IPS-20b (cell line): ENCODE data around the gene SGSM2.

Experiments
- H3K27ac ChIP-seq: one replicate; pipeline ENCODE4 v1.5.1; 2013; ENCODE audit warnings: low read length
- H3K27me3 ChIP-seq: 2 replicates; pipeline ENCODE4 v1.6.1; 2013; ENCODE audit warnings: mild to moderate bottlenecking, low read length, inconsistent platforms; ENCODE audit not compliant: insufficient read depth
- H3K36me3 ChIP-seq: 2 replicates; pipeline ENCODE4 v1.6.1; 2013; ENCODE audit warnings: low read depth, mild to moderate bottlenecking, inconsistent platforms, low read length, moderate library complexity; ENCODE audit not compliant: insufficient read depth
- H3K4me1 ChIP-seq: 2 replicates; pipeline ENCODE4 v1.6.1; 2013; ENCODE audit warnings: mild to moderate bottlenecking, control low read depth, inconsistent platforms, low read length, moderate library complexity; ENCODE audit not compliant: insufficient read depth
- H3K4me3 ChIP-seq: 2 replicates; pipeline ENCODE4 v1.5.1; 2013; ENCODE audit warnings: mild to moderate bottlenecking, low read length, inconsistent platforms
- H3K9ac ChIP-seq: 2 replicates; pipeline ENCODE4 v1.6.1; 2013; ENCODE audit warnings: low read depth, mild to moderate bottlenecking, inconsistent platforms, low read length, moderate library complexity
- H3K9me3 ChIP-seq: 2 replicates; pipeline ENCODE4 v1.6.1; 2013; ENCODE audit warnings: mild to moderate bottlenecking, low read depth, low read length, inconsistent platforms; ENCODE audit not compliant: insufficient read depth

The SGSM2 gene

DNA sequence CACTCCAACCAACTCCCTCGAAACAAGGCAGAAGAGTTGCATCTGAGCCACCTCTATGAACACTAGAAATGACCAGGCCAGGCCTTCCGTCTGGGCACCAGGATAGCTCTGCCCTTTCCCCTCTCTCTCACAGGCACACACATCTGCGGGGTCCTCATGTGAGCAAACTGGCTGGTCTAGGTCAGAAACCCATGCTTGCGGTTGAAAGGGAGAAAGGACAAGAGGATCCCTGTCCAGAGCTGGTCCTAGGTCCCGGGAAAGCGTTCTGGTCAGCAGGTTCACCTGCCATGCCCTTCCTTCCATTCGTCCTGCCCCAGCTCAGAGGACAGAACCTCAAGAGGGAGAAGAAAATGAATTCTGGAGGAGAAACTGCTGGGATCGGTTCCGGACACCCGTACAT, 60.9 kb downstream of the SGSM2 start:
- H3K27ac ChIP-seq, result peak overlapping the region; percentile 60
- H3K36me3 ChIP-seq, result no peaks in the 10 kb centered on the region
- H3K4me1 ChIP-seq, result peaks cover 27% of the 10 kb centered on the region
- H3K27me3 ChIP-seq, result peaks cover 7% of the 10 kb centered on the region; the same call in 1 of the 2 replicates
- no peaks in the 10 kb centered on the region for H3K9me3 ChIP-seq
- peak overlapping the region; percentile 96 for H3K9ac ChIP-seq
- peak overlapping the region; percentile 88 for H3K4me3 ChIP-seq

DNA sequence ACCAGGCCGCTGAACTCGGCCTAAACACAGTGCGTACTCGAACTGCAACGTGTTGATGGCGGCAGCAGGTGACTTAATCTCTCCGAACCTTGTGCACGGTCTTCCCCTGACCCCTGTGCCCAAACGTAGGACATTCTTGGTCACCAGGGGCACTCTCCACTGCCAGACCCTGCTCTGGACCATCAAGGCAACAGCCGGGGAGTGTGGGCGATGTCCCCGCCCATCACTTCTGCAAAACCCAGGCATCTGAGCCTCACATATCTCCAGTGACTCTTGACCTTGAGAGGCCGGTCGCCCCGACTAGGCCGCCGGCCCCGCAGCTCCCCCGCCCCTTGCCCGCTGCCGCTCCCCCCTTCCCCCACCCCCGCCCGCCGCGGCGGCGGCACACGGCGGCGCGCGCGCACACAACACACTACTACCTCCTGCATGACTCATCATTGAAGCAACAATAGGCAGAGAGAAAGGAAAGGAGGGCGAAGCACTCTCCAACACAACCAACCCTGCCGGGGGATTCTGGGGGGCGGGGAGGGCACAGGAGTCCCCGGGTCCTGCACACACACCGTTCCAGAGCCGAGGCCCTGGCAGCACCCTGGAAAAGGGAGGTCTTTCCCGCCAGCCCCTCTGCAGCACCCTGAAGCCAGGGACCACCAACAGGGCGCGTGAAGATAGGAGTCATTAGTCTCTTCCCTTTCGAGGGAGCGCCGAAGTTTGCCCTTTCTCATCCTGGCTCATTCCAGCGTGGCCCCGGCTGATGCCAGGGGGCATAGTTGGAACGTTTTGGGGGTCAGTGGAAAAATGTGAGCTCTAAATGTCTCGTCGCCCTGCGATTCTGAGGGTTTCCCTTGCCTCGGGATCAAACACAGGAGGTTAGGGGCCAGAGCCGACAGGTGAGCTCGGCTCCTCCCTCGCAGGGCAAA, 61.6 kb downstream of the SGSM2 start:
- Histone ChIP-seq H3K9ac (peak overlapping the region; percentile 96), H3K27me3 (peaks cover 8% of the 10 kb centered on the region; the same call in 1 of the 2 replicates), H3K27ac (peak overlapping the region; percentile 94), H3K4me1 (peaks cover 27% of the 10 kb centered on the region), H3K9me3 (no peaks in the 10 kb centered on the region), H3K36me3 (no peaks in the 10 kb centered on the region), H3K4me3 (peak overlapping the region; percentile 88)

DNA sequence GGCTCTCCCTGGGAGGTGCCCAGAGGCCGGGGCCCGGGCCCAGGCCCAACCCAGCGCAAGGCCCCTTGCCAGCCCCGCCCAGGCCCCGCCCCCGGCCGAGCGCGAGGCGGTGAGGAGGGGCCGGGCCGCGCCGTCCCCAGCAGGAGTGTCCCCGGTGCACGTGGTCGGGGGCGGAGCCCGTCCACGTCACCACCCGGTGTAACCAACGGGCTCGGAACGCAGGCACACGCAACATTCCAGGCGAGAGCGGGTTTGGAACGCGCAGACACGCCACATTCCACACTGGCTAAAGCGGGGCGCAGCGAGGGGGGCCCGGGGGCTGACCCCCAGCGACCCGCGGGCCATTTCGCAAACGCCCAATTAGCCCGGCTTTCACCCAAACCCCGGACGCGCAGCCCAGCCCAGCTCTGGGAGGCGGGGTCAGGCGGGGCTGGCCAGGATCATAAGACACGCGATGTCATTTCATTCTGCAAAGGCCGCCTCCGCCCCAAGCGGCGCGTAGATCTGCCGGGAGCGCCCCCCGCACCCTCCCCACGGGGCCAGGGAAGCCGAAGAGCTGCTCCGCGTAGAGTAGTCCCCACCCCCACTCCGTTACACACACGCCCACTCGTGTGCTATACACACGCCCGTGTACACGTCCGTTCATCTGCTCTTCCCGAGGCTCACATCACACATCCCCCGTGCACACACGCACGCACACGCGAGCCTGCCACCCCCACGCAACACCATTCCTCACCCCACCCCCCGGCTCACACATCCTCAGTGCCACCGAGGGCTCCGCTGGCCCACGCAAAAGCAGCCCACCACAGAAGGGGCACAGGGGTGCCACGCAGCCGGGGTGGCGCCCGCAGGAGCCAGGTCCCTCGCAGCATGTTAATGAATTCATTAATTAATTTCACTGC, 62.5 kb downstream of the SGSM2 start:
- peaks cover 27% of the 10 kb centered on the region for H3K4me1 ChIP-seq
- peaks cover 8% of the 10 kb centered on the region; the same call in 1 of the 2 replicates for H3K27me3 ChIP-seq
- H3K9ac ChIP-seq, result peak overlapping the region; percentile 96
- peak overlapping the region; percentile 94 for H3K27ac ChIP-seq
- peak overlapping the region; percentile 88 for H3K4me3 ChIP-seq
- H3K36me3 ChIP-seq, result no peaks in the 10 kb centered on the region
- no peaks in the 10 kb centered on the region for H3K9me3 ChIP-seq

DNA sequence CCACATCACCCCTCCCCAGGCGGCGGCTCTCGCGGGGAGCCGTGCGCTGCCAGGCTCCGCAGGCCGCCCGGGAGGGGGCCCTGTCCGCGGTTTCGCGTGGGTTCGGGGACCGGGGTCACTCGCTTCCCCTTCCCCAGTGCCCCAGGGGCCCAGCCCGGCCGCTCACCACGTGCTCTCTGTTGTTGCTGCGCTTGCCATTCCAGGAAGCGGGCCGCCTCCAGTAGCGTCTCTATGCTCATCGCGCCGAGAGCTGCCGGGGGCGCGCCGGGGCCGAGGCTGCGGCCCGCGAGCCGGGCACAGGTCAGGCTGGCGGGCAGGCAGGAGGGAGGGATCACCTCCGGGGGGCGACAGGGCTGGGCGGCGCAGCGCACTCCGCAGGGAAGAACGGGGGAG, 63.2 kb downstream of the SGSM2 start:
- Histone ChIP-seq H3K27me3 (peaks cover 8% of the 10 kb centered on the region; the same call in 1 of the 2 replicates), H3K9me3 (no peaks in the 10 kb centered on the region), H3K27ac (no peak overlapping the region), H3K4me1 (peaks cover 27% of the 10 kb centered on the region), H3K4me3 (peak overlapping the region; percentile 88), H3K9ac (peak overlapping the region; percentile 86), H3K36me3 (0 out of 2 replicates have a peak, but pooled peaks cover 6% of the 10 kb centered on the region)

DNA sequence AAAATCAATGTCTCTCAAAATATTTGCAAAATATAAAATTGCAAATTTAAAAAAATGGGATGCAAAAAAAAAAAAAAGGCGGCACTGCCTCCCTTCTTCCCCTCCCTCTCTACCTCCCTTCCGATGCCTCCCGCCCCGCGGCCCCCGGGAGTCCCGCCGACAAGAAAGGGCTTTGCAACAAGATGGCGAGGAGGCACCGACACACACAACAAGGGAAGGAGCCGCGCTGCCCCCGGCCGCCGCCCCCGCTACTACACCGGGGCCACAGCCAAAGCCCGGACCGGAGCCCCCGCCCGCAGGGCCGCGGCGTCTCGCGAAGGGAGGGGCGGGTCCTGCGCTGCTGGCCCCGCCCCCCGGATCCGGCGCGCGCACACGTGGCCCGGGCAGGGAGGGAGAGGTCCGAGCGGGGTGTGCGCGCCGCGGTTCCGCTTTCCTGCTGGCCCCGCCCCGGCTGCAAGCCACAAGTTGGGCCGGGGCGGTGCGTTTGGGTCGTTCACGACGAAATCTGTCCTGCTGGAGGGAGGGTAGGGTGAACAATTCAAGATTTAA, 63.6 kb downstream of the SGSM2 start, which contains the start of gene MNT:
TSS of gene MNT (minus strand) at position 184 of the 549 bp plus-strand sequence. CDS start 348 bp downstream, outside the sequence.
- H3K9ac ChIP-seq, result peak within 1 kb of the TSS; percentile 93
- peak within 1 kb of the TSS; percentile 98 for H3K27ac ChIP-seq
- peaks cover 8% of the 10 kb centered on the region; the same call in 1 of the 2 replicates for H3K27me3 ChIP-seq
- no peaks in the 10 kb centered on the region for H3K9me3 ChIP-seq
- H3K36me3 ChIP-seq, result 0 out of 2 replicates have a peak, but pooled peaks cover 7% of the 10 kb centered on the region
- peak within 1 kb of the TSS; percentile 88 for H3K4me3 ChIP-seq
- H3K4me1 ChIP-seq, result peaks cover 24% of the 10 kb centered on the region

DNA sequence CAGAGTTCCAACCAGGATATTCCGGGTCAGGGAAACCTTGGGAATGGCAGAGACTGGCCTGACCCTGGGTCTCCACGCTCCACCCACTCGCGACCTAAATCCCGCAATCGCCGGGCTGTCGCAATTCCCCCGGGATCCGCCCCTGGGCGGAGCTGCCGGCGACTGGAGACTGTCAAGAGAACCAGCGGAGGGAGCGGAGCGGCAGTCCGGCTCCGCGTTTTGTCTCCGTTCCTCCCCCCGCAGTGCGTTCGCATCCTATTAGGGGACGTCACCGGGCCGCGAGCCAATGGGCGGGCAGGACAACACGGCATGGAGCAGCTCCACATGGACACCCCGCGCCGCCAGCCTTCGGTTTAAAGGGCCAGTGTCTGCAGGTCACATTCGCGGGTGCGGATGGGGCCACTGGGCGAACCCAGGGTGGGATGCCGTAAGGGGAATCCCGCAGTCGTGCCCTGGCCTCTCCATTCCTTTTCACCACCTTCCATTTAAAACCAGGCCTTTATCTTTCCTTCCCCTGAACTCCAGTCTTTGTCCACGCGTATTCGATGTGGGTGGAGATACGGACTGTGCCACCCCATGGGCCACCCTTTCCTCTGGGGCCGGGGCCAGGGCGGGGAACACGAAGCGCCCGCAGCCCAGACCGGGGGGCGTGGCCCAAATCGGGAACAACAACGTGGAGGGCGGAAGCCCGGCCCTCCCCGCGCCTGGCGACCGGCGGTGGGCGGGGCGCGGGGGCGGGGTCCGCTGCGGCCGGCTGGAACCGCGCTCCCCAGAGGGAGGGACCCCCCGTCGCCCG, 64.3 kb downstream of the SGSM2 start:
- peak overlapping the region; percentile 88 for H3K4me3 ChIP-seq
- peaks cover 18% of the 10 kb centered on the region for H3K4me1 ChIP-seq
- H3K27me3 ChIP-seq, result peaks cover 8% of the 10 kb centered on the region; the same call in 1 of the 2 replicates
- peak overlapping the region; percentile 93 for H3K9ac ChIP-seq
- H3K27ac ChIP-seq, result peak overlapping the region; percentile 98
- H3K9me3 ChIP-seq, result no peaks in the 10 kb centered on the region
- 0 out of 2 replicates have a peak, but pooled peaks cover 7% of the 10 kb centered on the region for H3K36me3 ChIP-seq

DNA sequence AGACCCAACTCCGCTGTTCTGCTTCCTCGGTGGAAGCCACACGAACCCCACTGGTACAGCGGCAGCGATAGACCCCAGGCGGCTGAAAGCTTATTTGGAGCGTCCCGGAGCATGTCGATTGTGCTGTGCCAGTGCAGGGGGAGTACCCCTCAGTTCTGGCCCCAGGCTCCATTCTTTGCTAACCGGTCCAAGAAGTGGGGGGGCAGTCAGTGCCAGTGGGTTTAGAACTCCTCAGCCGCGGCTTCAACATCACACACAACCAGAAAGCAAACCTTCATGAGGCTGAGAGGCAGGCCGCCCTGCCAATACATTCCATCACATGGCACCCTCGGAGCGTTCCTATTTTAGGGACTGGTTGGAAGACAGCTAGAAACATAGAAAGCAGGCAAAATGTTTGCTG, 65.2 kb downstream of the SGSM2 start:
- Histone ChIP-seq H3K9me3 (no peaks in the 10 kb centered on the region), H3K27me3 (peaks cover 8% of the 10 kb centered on the region; the same call in 1 of the 2 replicates), H3K9ac (peak overlapping the region; percentile 67; the same call in 1 of the 2 replicates), H3K27ac (no peak overlapping the region), H3K36me3 (0 out of 2 replicates have a peak, but pooled peaks cover 7% of the 10 kb centered on the region), H3K4me3 (peak overlapping the region; percentile 88), H3K4me1 (peaks cover 13% of the 10 kb centered on the region)

DNA sequence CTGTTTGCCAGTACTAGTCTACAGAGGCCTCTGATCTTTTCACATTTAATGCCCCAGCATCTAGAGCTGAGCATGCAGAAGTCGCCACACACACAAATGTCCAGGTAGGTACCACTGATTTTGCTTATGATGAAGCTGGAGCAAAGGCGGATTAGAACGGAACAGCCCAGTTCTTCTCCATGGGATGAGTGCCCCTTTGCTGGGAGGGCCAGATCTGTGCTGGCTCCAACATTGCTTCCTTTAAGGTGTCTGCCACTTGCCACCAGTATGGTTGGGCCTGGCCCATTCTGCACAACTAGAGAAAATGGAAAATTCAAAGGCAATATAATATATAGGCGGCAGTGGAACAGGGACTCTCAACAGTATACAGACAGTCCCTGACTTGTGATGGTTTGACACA, 65.7 kb downstream of the SGSM2 start:
- peaks cover 8% of the 10 kb centered on the region; the same call in 1 of the 2 replicates for H3K27me3 ChIP-seq
- H3K27ac ChIP-seq, result no peak overlapping the region
- peaks cover 8% of the 10 kb centered on the region for H3K4me1 ChIP-seq
- H3K9me3 ChIP-seq, result no peaks in the 10 kb centered on the region
- H3K4me3 ChIP-seq, result no peak overlapping the region
- H3K9ac ChIP-seq, result no peak overlapping the region
- H3K36me3 ChIP-seq, result 0 out of 2 replicates have a peak, but pooled peaks cover 7% of the 10 kb centered on the region

DNA sequence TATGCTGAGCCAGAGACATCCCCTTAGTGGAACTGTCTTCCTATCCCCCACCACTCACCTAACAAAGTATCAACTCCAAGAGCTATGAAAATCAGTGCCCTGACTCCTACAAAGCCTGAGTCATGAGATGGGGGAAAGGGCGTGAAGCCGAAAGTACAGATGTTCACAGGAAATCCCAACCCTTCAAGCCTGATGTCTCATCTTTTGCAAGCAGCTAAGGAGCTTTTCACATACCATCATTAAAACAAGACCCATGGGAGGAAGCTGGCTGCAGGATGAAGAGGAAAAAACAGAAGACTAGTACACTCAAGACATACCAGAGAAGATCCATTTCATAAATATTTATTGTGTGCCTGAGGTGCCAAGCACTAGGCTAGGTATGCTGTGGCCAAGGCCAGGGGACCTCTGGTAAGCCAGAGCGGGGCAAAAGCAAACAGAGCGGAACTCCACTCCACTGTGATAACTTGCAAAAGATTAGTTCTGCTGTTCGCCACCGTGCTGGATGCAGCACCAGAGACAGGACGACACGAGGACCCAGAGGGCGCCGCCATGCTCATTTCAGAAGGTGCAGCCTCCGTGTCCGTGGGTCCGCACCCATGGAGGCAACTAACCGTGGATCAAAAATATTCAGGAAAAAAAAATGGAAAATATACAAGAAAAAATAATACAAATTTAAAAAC, 68.1 kb downstream of the SGSM2 start:
- H3K9ac ChIP-seq, result no peak overlapping the region
- H3K4me1 ChIP-seq, result 0 out of 2 replicates have a peak, but pooled peaks cover 2% of the 10 kb centered on the region
- H3K36me3 ChIP-seq, result 0 out of 2 replicates have a peak, but pooled peaks cover 7% of the 10 kb centered on the region
- no peaks in the 10 kb centered on the region for H3K9me3 ChIP-seq
- H3K27ac ChIP-seq, result no peak overlapping the region
- peaks cover 8% of the 10 kb centered on the region; the same call in 1 of the 2 replicates for H3K27me3 ChIP-seq
- H3K4me3 ChIP-seq, result no peak overlapping the region
